HepG2 (cell line): ENCODE measurements around the gene RNF213. TPM values are rescaled to one million over a fixed set of nuclear protein-coding genes. Genes with fewer than 3 reads are reported as not detected.

ENCODE experiments used
- ATAC-seq: fragments of 200-7000 bp; cut with Tn5 transposase; 3 replicates; pipeline ENCODE4 v1.9.1; 2020; ENCODE audit warnings: mild to moderate bottlenecking, moderate library complexity
- BruUV-seq: library from RNA; stranded (reverse); fragments of 400-500 nt; replicated peaks from 2 replicates; lab custom pipeline; 2021; lab: Mats Ljungman, UMichigan
- CTCF ChIA-PET: fragments of 300-600 bp; formaldehyde crosslinking; extraction: SDS; loops from one replicate; lab custom pipeline; 2021; ENCODE audit warnings: low total read pairs, inconsistent platforms, low intra/inter-chr PET ratio; lab: Yijun Ruan, JAX
- POLR2A ChIA-PET: fragments of 350-600 bp; sonication (Branson Sonifier 250); formaldehyde crosslinking; loops from one replicate; lab custom pipeline; 2020; ENCODE audit warnings: antibody characterized with exemption, inconsistent platforms; lab: Yijun Ruan, JAX
- DNase-seq: peaks from one replicate; pipeline ENCODE4 v3.0.0-alpha.2; 2015; ENCODE audit warnings: low spot score
- FAIRE-seq: peaks from 3 replicates; lab custom pipeline; 2011; peaks lifted over from hg19 to GRCh38; lab: Jason Lieb, UNC
- H2AFZ ChIP-seq: one replicate; pipeline ENCODE4 v1.6.1; 2011; ENCODE audit warnings: low read length, inconsistent platforms
- H3K27ac ChIP-seq: fragments of 300-600 bp; 3 replicates; pipeline ENCODE4 v1.8.0; 2011; ENCODE audit warnings: mixed run types, mild to moderate bottlenecking, mixed read lengths, low read length, inconsistent platforms; ENCODE audit not compliant: insufficient read depth; ENCODE audit errors: extremely low read length
- H3K27me3 ChIP-seq, 2 experiments: fragments of 200-600 bp in 1 of 2; 2 replicates in 1 of 2; 3 replicates in 1 of 2; pipeline versions ENCODE4 v1.6.0 to v1.8.0; 2011; ENCODE audit warnings: low read length in 2 of 2, mild to moderate bottlenecking in 2 of 2, moderate library complexity in 2 of 2, inconsistent platforms in 1 of 2; ENCODE audit not compliant: insufficient read depth in 2 of 2, control insufficient read depth in 1 of 2
- H3K36me3 ChIP-seq, 2 experiments: fragments of 200-600 bp in 1 of 2; replicated peaks in 1 of 2; 2 replicates in 1 of 2; 3 replicates in 1 of 2; pipeline versions ENCODE4 v1.5.1 to v1.8.0; 2011; ENCODE audit warnings: low read length in 2 of 2, inconsistent platforms in 1 of 2; ENCODE audit not compliant: insufficient read depth in 2 of 2, control insufficient read depth in 1 of 2
- H3K4me1 ChIP-seq: 2 replicates; pipeline ENCODE4 v1.5.1; 2012; ENCODE audit warnings: low read length, inconsistent platforms; ENCODE audit not compliant: insufficient read depth
- H3K4me2 ChIP-seq: 2 replicates; pipeline ENCODE4 v1.6.0; 2011; ENCODE audit warnings: low read depth, low read length, inconsistent platforms
- H3K4me3 ChIP-seq, 3 experiments: fragments of 200-600 bp in 1 of 3; sonication (generic), shearing (Covaris generic) in 1 of 3; replicated peaks in 1 of 3; 2 replicates each; pipeline ENCODE4 v1.5.1; 2011 to 2016; ENCODE audit warnings: low read length in 3 of 3, inconsistent platforms in 2 of 3, low read depth in 2 of 3, mild to moderate bottlenecking in 2 of 3, control low read depth in 1 of 3, mixed read lengths in 1 of 3; ENCODE audit not compliant: insufficient read depth in 1 of 3
- H3K79me2 ChIP-seq: one replicate; pipeline ENCODE4 v1.6.1; 2011; ENCODE audit warnings: low read length, inconsistent platforms; ENCODE audit not compliant: insufficient read depth
- H3K9ac ChIP-seq: 2 replicates; pipeline ENCODE4 v1.6.0; 2011; ENCODE audit warnings: mild to moderate bottlenecking, low read depth, low read length, inconsistent platforms; ENCODE audit not compliant: insufficient read depth
- H3K9me3 ChIP-seq: 2 replicates; pipeline ENCODE4 v1.5.1; 2012; ENCODE audit warnings: mild to moderate bottlenecking, low read length
- H4K20me1 ChIP-seq: 2 replicates; pipeline ENCODE4 v1.6.0; 2011; ENCODE audit warnings: inconsistent platforms, mild to moderate bottlenecking, low read length, moderate library complexity; ENCODE audit not compliant: insufficient read depth
- CBX2 ChIP-seq, 2 experiments: fragments of 200-600 bp in 1 of 2; sonication (generic); formaldehyde crosslinking in 1 of 2; IDR thresholded peaks; 2 replicates each; pipeline versions ENCODE4 v1.7.0 to v1.8.1; 2018 to 2022; ENCODE audit warnings: low read depth in 2 of 2, low read length in 1 of 2, mild to moderate bottlenecking in 1 of 2, missing genetic modification reagents in 1 of 2
- NR1H2 ChIP-seq: sonication (generic); formaldehyde crosslinking; IDR thresholded peaks from 2 replicates; pipeline ENCODE4 v1.8.1; 2022; ENCODE audit warnings: low read depth, missing genetic modification reagents, borderline replicate concordance
- SMAD9 ChIP-seq: sonication (generic); formaldehyde crosslinking; IDR thresholded peaks from 2 replicates; pipeline ENCODE4 v1.5.1; 2020; ENCODE audit warnings: mild to moderate bottlenecking, missing genetic modification reagents
- SNAPC2 ChIP-seq: sonication (generic); formaldehyde crosslinking; IDR thresholded peaks from 2 replicates; pipeline ENCODE4 v1.8.1; 2022; ENCODE audit warnings: mild to moderate bottlenecking, missing genetic modification reagents
- ZNF704 ChIP-seq: sonication (generic); formaldehyde crosslinking; IDR thresholded peaks from 2 replicates; pipeline ENCODE4 v1.8.1; 2023; ENCODE audit warnings: mild to moderate bottlenecking, inconsistent platforms, moderate library complexity, missing genetic modification reagents, borderline replicate concordance
- ZNF768 ChIP-seq: sonication (generic); formaldehyde crosslinking; IDR thresholded peaks from 2 replicates; pipeline ENCODE4 v1.4.0; 2020; ENCODE audit warnings: missing genetic modification reagents
- WGBS: methylation state at CpG from one replicate; pipeline ENCODE4 v1.1.6; 2017; ENCODE audit warnings: low lambda C conversion rate; 5-methylcytosine and 5-hydroxymethylcytosine counted together
- in situ Hi-C: cut with HindIII; loops from 2 replicates; pipeline ENCODE4 v1.10.0; 2017; ENCODE audit warnings: low pct_unique_long_range_greater_than_20kb; ENCODE audit not compliant: extremely low pct_ligation_motif_present
- intact Hi-C: fragments of 100-400 bp; cut with micrococcal nuclease; formaldehyde crosslinking; loops from one replicate; pipeline ENCODE4 v1.10.0; 2022; ENCODE audit not compliant: unreplicated experiment
- polyA plus RNA-seq, 8 experiments: library from polyadenylated mRNA; depleted of rRNA in 3 of 8; stranded (reverse) in 7 of 8; unstranded in 1 of 8; fragments of >200 nt; fragmentation: Illumina TruSeq in 4 of 8; extraction: Trizol in 4 of 8; gene quantifications; 2 replicates each; pipeline versions ENCODE4 v1.2.1 to v1.2.3, GENCODE V29; 2011 to 2016; ENCODE audit warnings: low read depth in 4 of 8, missing spikeins in 1 of 8, mixed read lengths in 1 of 8; ENCODE audit not compliant: insufficient read depth in 1 of 8
- total RNA-seq, 5 experiments: library from RNA; depleted of rRNA; stranded (reverse); fragments of >200 nt; fragmentation: Illumina TruSeq; extraction: Trizol; gene quantifications; 2 replicates each; pipeline ENCODE4 v1.2.3, GENCODE V29; 2016; ENCODE audit warnings: low read depth in 1 of 5
- TF ChIP-seq, protein P1 (sequence below): sonication (generic); formaldehyde crosslinking; IDR thresholded peaks from 2 replicates; pipeline ENCODE4 v1.4.0; 2020; ENCODE audit warnings: missing genetic modification reagents, borderline replicate concordance

The RNF213 gene
- total and polyA plus RNA-seq, 2 of the 13 experiments (the other 11 are each of a cell fraction or from before 2014, with no cell fraction given) = 38.6 to 38.7 TPM

GRCh38 chr17:80251966-80252365, 8.7 kb upstream of the RNF213 start:
- Histone ChIP-seq H3K4me1 (peaks cover 18% of the 10 kb centered on the region), H3K27me3 (no peaks in the 10 kb centered on the region), H3K9me3 (no peaks in the 10 kb centered on the region), H3K4me2 (no peak overlapping the region), H3K4me3 (no peak overlapping the region), H4K20me1 (no peaks in the 10 kb centered on the region), H2AFZ (no peak overlapping the region), H3K27ac (no peak overlapping the region), H3K36me3 (no peaks in the 10 kb centered on the region), H3K79me2 (no peaks in the 10 kb centered on the region), H3K9ac (no peak overlapping the region)
- DNase-seq (no peak), FAIRE-seq (no peak), ATAC-seq (no peak)
- ChIA-PET CTCF (no interaction called here), POLR2A (no interaction called here)
- in situ Hi-C loops = no loop called here
- 95% methylated on average over 11 of the region's 11 CpGs for WGBS
- intact Hi-C loops = no loop called here
- no peak for TF ChIP-seq CBX2 (IDR thresholded peaks at IDR 0.05; ENCODE audit: low read depth, low read length)
- no peak for TF ChIP-seq CBX2 (CRISPR knock-in tag; IDR thresholded peaks at IDR 0.05; ENCODE audit: low read depth)
- TF ChIP-seq, protein P1, sequence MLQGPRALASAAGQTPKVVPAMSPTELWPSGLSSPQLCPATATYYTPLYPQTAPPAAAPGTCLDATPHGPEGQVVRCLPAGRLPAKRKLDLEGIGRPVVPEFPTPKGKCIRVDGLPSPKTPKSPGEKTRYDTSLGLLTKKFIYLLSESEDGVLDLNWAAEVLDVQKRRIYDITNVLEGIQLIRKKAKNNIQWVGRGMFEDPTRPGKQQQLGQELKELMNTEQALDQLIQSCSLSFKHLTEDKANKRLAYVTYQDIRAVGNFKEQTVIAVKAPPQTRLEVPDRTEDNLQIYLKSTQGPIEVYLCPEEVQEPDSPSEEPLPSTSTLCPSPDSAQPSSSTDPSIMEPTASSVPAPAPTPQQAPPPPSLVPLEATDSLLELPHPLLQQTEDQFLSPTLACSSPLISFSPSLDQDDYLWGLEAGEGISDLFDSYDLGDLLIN (CRISPR knock-in tag) = no peak
- TF ChIP-seq SNAPC2 (CRISPR knock-in tag) = no peak
- TF ChIP-seq SMAD9 (CRISPR knock-in tag) = no peak
- TF ChIP-seq ZNF768 (CRISPR knock-in tag) = peak; percentile 87; the same call in 1 of the 2 replicates
- no peak for TF ChIP-seq ZNF704 (CRISPR knock-in tag)
- TF ChIP-seq NR1H2 = no peak
- TF ChIP-seq, all 625 proteins: peak for 1
- no TSS peak for BruUV-seq
